Upper lobe of right lung (tissue), 1 donor: ENCODE measurements around the gene FBXO8. TPM values are rescaled to one million over a fixed set of nuclear protein-coding genes. Genes with fewer than 3 reads are reported as not detected.

ENCODE experiments used
- ATAC-seq: fragments of 200-7000 bp; cut with Tn5 transposase; one replicate; pipeline ENCODE4 v1.9.1; 2020; ENCODE audit warnings: mild to moderate bottlenecking, moderate library complexity
- DNase-seq: peaks from one replicate; pipeline ENCODE4 v3.0.0-alpha.2; 2020
- H3K27ac ChIP-seq: fragments of 200-600 bp; one replicate; pipeline ENCODE4 v1.8.0; 2022
- H3K27me3 ChIP-seq: fragments of 200-600 bp; one replicate; pipeline ENCODE4 v1.8.0; 2022; ENCODE audit warnings: mild to moderate bottlenecking
- H3K36me3 ChIP-seq: fragments of 200-600 bp; one replicate; pipeline ENCODE4 v1.8.0; 2022
- H3K4me1 ChIP-seq: fragments of 200-600 bp; one replicate; pipeline ENCODE4 v1.8.0; 2022
- H3K4me3 ChIP-seq: fragments of 200-600 bp; one replicate; pipeline ENCODE4 v1.8.0; 2022; ENCODE audit warnings: mild to moderate bottlenecking
- H3K9me3 ChIP-seq: fragments of 200-600 bp; one replicate; pipeline ENCODE4 v1.8.0; 2022
- CTCF ChIP-seq: fragments of 200-600 bp; IDR thresholded peaks from one replicate; pipeline ENCODE4 v1.8.0; 2022; ENCODE audit warnings: antibody characterized with exemption
- intact Hi-C: fragments of 100-400 bp; cut with DNase I; formaldehyde crosslinking; loops from one replicate; pipeline ENCODE4 v1.11.0; 2022
- total RNA-seq: library from RNA; stranded (reverse); fragmentation: NEBNext Ultra II Directional; extraction: Animal tissue kit (Norgen Biotek cat#: 25700); gene quantifications from one replicate; pipeline ENCODE4 v1.2.1, GENCODE V29; 2021
- donor health status: DM: no; HTN: yes; CAD: no; lungs with severe emphysema.

Gene FBXO8
- total RNA-seq, 1 donor from 2014 or later = 33.8 TPM

- Histone ChIP-seq H3K9me3 (no peaks in the 10 kb centered on the region), H3K4me1 (no peaks in the 10 kb centered on the region), H3K4me3 (no peak overlapping the region), H3K27ac (no peak overlapping the region), H3K36me3 (no peaks in the 10 kb centered on the region), H3K27me3 (peaks cover 39% of the 10 kb centered on the region)
- TF ChIP-seq CTCF = no peak
- ATAC-seq (no peak), DNase-seq (no peak)
- intact Hi-C loops = no loop called here
These were observed 79.2 kb downstream of the FBXO8 start for GRCh38 chr4:174204164-174204831.

- no peaks in the 10 kb centered on the region for H3K4me1 ChIP-seq
- H3K27me3 ChIP-seq = peaks cover 25% of the 10 kb centered on the region
- no peak for DNase-seq
- H3K4me3 ChIP-seq = no peak overlapping the region
- intact Hi-C loops = no loop called here
- no peaks in the 10 kb centered on the region for H3K9me3 ChIP-seq
- H3K36me3 ChIP-seq = no peaks in the 10 kb centered on the region
- ATAC-seq = no peak
- H3K27ac ChIP-seq = no peak overlapping the region
- TF ChIP-seq CTCF = no peak
These were observed 81.6 kb downstream of the FBXO8 start for GRCh38 chr4:174201871-174202270.

DNA sequence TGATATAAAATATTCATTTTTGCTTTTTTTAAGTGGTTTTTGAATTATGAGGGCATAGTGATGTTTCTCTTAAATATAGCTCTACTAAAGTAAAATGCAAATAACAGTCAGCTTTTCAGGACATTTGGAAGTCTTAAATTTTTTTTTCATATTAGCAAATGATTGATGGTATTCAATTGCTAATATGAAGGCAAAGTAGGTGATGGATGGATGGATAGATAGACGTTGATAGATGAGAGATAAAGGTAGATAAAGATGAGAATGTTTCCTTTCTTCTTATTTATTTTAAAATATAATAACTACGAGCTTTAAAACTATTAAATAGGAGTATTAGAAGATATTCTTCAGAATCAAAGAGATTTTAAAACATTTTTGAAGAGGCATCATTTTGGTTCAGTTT is 83.7 kb downstream of the FBXO8 start:
- ATAC-seq = no peak
- no peaks in the 10 kb centered on the region for H3K4me1 ChIP-seq
- TF ChIP-seq CTCF = no peak
- no peak overlapping the region for H3K4me3 ChIP-seq
- intact Hi-C loops = no loop called here
- no peak overlapping the region for H3K27ac ChIP-seq
- no peaks in the 10 kb centered on the region for H3K36me3 ChIP-seq
- peaks cover 29% of the 10 kb centered on the region for H3K27me3 ChIP-seq
- no peaks in the 10 kb centered on the region for H3K9me3 ChIP-seq
- no peak for DNase-seq

GRCh38 chr4:174198828-174199227 is 84.6 kb downstream of the FBXO8 start:
- Histone ChIP-seq H3K36me3 (no peaks in the 10 kb centered on the region), H3K4me3 (no peak overlapping the region), H3K27ac (no peak overlapping the region), H3K9me3 (no peaks in the 10 kb centered on the region), H3K4me1 (no peaks in the 10 kb centered on the region), H3K27me3 (peaks cover 25% of the 10 kb centered on the region)
- DNase-seq (no peak), ATAC-seq (no peak)
- intact Hi-C loops = no loop called here
- TF ChIP-seq CTCF = no peak

DNA sequence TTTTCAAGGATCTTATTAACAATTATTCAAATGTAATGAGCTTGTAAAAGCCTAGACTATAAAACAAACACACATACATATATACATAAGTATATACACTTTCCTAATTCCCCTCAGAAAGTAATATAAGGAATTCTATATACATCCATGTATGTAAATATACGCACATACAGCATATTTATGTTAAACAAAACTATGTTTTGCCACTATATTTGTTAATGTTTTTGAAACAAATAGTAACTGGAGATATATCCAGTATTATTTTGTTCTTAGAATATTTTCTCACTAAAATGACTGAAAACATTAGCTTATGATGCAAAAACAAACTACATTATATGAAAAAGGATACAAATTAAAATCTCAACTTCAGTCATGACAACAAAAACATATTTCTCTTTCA is 85.1 kb downstream of the FBXO8 start:
- intact Hi-C loops = no loop called here
- DNase-seq (no peak), ATAC-seq (no peak)
- H3K27ac ChIP-seq = no peak overlapping the region
- H3K4me1 ChIP-seq = no peaks in the 10 kb centered on the region
- H3K36me3 ChIP-seq = no peaks in the 10 kb centered on the region
- no peak for TF ChIP-seq CTCF
- H3K4me3 ChIP-seq = no peak overlapping the region
- H3K27me3 ChIP-seq = peaks cover 27% of the 10 kb centered on the region
- H3K9me3 ChIP-seq = no peaks in the 10 kb centered on the region
